ENCODE results near the gene NEUROD1. TPM values are rescaled to one million over a fixed set of nuclear protein-coding genes. Genes with fewer than 3 reads are reported as not detected.

The NEUROD1 gene
- total and polyA plus RNA-seq, 9 donors = not detected

DNA sequence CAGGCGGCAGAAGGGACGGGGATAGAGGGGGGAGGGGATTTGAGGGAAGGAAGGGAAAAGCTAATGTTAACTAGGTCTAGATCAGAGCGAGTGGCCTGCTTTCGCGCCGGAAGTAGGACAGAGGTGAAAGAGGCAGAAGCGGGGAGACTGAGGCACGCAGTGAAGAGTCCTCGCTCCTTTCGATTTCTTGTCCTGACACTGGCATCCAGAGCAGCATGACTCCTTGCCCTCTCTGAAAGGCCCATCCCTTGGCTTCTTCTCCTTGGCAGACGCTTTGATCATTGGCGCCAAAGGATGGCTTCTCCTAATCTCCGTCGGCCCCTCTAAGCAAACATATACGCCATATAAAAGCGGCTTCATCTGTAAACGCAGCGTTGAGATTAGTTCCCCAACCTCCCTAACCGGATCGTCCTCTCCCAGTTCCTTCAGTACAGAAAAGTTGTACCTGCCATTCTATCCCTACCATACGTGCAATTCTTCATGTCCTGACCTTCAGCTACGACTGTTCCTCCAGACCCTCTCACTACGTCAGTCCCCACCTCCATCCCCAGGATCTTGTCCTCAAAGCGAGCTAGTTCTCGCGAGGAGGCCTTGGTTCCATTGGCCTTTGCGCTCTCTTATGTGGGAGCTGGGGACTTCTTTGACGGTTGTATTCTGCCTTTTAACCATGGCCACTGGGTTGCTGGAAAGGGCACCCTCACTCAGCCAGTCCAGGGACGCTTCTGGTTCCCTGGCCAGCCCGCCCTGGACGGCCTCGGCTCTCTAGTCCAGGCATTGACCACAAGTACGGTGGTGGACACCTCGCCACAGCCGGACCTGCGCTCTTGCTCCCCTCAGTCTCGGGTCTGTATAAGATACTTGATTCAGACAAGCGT is 857 bp upstream of the NEUROD1 start:
- TF ChIP-seq CTCF (IDR thresholded peaks at IDR 0.05) (no peak), POLR2A (IDR thresholded peaks at IDR 0.05) (no peak), EP300 (IDR thresholded peaks at IDR 0.05) (no peak)
- no peaks in the 10 kb centered on the region for H3K27me3 ChIP-seq
- H3K9me3 ChIP-seq = no peaks in the 10 kb centered on the region
- intact Hi-C loops (cut with DNase I) = no loop called here
- no peak overlapping the region for H3K4me3 ChIP-seq
- H3K27ac ChIP-seq = no peak overlapping the region
- H3K36me3 ChIP-seq = no peaks in the 10 kb centered on the region
- WGBS, 3 donors = 3 to 4% (median 3%) methylated on average over 38 of the region's 38 CpGs
- H3K4me1 ChIP-seq (ENCODE audit: insufficient read depth) = no peaks in the 10 kb centered on the region
- no peak for DNase-seq

DNA sequence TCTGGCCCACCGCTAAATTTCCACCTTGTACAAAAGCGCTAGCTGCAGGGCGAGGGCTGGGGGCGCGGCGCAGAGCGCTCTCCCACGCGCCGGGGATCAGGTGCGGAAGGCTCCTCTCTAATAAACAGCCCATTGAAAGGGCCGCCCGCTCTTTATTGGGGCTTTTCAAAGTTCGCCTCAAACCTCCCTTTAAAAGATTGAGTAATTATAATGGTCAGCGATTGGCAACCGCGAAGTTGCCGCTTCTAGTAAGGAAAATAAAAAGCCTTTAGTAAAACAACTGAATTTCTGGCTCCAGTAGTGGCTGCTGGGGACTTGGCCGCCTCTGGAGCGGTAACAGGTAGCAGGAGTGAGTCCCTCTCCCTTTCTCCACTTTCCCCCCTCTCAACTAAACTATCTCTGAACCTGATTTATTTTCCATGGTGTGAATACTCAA is 755 bp downstream of the NEUROD1 start:
- Histone ChIP-seq H3K4me1 (ENCODE audit: insufficient read depth) (no peaks in the 10 kb centered on the region), H3K36me3 (no peaks in the 10 kb centered on the region), H3K9me3 (no peaks in the 10 kb centered on the region), H3K27ac (no peak overlapping the region), H3K4me3 (no peak overlapping the region), H3K27me3 (no peaks in the 10 kb centered on the region)
- DNase-seq = no peak
- 2 to 3% (median 3%) methylated on average over 20 of the region's 20 CpGs for WGBS, 3 donors
- intact Hi-C loops (cut with DNase I) = no loop called here
- TF ChIP-seq CTCF (IDR thresholded peaks at IDR 0.05) (no peak), POLR2A (IDR thresholded peaks at IDR 0.05) (no peak), EP300 (IDR thresholded peaks at IDR 0.05) (no peak)

DNA sequence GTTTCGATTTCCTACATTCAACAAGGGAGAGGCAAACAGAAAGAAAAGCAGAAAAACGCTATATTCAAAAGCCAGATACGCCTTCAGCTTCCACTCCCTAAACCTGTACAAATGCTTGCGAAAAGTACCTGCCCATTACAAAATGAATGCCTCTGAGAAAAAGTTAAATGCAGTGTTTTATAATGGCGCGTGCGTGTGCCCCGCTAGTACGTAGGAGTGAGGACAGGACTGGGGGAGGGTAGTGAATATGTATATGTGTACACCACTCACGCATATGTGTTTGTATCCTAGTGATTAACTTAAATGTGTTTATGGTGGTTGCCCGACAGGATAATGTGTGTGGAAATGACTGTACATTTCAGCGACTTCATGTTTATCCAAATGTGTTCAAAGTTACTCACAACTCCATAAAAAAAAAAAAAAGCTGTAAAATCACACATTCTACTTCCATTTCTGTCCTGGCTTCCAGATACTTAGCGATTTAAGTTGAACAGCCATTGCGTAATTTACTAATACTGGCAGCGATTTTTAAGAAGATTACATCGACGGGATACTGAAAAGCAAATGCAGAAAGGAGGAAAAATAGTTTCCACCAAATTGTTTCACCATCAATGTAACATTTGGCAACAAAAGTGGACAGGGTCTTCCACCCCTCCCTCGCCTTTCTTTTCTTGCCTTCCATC is 1.3 kb downstream of the NEUROD1 start:
- TF ChIP-seq CTCF (IDR thresholded peaks at IDR 0.05) = no peak
- TF ChIP-seq EP300 (IDR thresholded peaks at IDR 0.05) = no peak
- no peak for TF ChIP-seq POLR2A (IDR thresholded peaks at IDR 0.05)
- Histone ChIP-seq H3K27ac (no peak overlapping the region), H3K27me3 (no peaks in the 10 kb centered on the region), H3K36me3 (no peaks in the 10 kb centered on the region), H3K4me3 (no peak overlapping the region), H3K4me1 (ENCODE audit: insufficient read depth) (no peaks in the 10 kb centered on the region), H3K9me3 (no peaks in the 10 kb centered on the region)
- 13 to 15% (median 15%) methylated on average over 18 of the region's 18 CpGs for WGBS, 3 donors
- no peak for DNase-seq
- intact Hi-C loops (cut with DNase I) = no loop called here

DNA sequence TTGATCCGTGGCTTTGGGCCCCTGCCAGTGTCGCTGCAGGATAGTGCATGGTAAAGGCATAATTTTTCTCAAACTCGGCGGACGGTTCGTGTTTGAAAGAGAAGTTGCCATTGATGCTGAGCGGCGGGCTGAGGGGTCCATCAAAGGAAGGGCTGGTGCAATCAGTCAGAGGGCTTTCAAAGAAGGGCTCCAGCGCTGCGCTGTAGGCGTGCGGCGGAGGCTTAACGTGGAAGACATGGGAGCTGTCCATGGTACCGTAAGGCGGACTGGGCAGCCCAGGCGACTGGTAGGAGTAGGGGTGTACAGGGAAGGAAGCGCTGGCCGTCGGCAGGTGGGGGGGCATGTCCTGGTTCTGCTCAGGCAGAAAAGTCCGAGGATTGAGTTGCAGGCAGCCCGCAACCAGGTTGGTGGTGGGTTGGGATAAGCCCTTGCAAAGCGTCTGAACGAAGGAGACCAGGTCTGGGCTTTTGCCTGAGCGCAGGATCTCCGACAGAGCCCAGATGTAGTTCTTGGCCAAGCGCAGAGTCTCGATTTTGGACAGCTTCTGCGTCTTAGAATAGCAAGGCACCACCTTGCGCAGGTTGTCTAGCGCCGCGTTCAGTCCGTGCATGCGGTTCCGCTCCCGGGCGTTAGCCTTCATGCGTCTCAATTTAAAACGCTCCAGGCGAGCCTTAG is 2.3 kb downstream of the NEUROD1 start:
- peak in 3 of 5 donors; percentile 38 to 52 (median 43) for DNase-seq
- WGBS, 3 donors = 5 to 10% (median 8%) methylated on average over 41 of the region's 41 CpGs
- TF ChIP-seq POLR2A (IDR thresholded peaks at IDR 0.05) (no peak), EP300 (IDR thresholded peaks at IDR 0.05) (no peak), CTCF (IDR thresholded peaks at IDR 0.05) (no peak)
- H3K4me3 ChIP-seq = no peak overlapping the region
- no peaks in the 10 kb centered on the region for H3K4me1 ChIP-seq (ENCODE audit: insufficient read depth)
- H3K27me3 ChIP-seq = no peaks in the 10 kb centered on the region
- no peak overlapping the region for H3K27ac ChIP-seq
- no peaks in the 10 kb centered on the region for H3K36me3 ChIP-seq
- intact Hi-C loops (cut with DNase I) = no loop called here
- H3K9me3 ChIP-seq = no peaks in the 10 kb centered on the region
